NCI-H146 (cell line): ENCODE data around the gene ZNF669.
A peak's percentile ranks its signal among the peaks of the same experiment; 100 is the strongest.
"Not testable (repeated sequence)": the region's sequence is repeated elsewhere in the genome, so short reads cannot be mapped to it uniquely, and the experiment has no call there.

Experiments used
- DNase-seq: peaks from one replicate; lab custom pipeline; 2025; lab: John Stamatoyannopoulos, UW

The ZNF669 gene

GRCh38 chr1:247103859-247104591 is at the start of gene ZNF669:
TSS of gene ZNF669 (minus strand) at chr1:247104356. CDS start at chr1:247104199, 157 bp downstream.
- DNase-seq, result peak; percentile 99

- no peak for DNase-seq
Measured at GRCh38 chr1:247147781-247148180, 43.6 kb upstream of the ZNF669 start.

GRCh38 chr1:247147120-247147519 is 43.0 kb upstream of the ZNF669 start:
- not testable (repeated sequence) for DNase-seq

- no peak for DNase-seq
Measured at GRCh38 chr1:247146671-247147070, 42.5 kb upstream of the ZNF669 start.

- no peak for DNase-seq
Measured at GRCh38 chr1:247145279-247145678, 41.1 kb upstream of the ZNF669 start.

GRCh38 chr1:247139557-247139956 is 35.4 kb upstream of the ZNF669 start:
- DNase-seq, result not testable (repeated sequence)

- DNase-seq, result no peak
Measured at GRCh38 chr1:247131236-247131635, 27.1 kb upstream of the ZNF669 start.

- DNase-seq, result not testable (repeated sequence)
Measured at GRCh38 chr1:247127519-247128282, 23.5 kb upstream of the ZNF669 start.

GRCh38 chr1:247126601-247127000 is 22.4 kb upstream of the ZNF669 start:
- DNase-seq, result not testable (repeated sequence)

GRCh38 chr1:247126166-247126565 is 22.0 kb upstream of the ZNF669 start:
- DNase-seq, result not testable (repeated sequence)

GRCh38 chr1:247121382-247121781 is 17.2 kb upstream of the ZNF669 start:
- no peak for DNase-seq

GRCh38 chr1:247120408-247120668 is 16.2 kb upstream of the ZNF669 start:
- not testable (repeated sequence) for DNase-seq

GRCh38 chr1:247119600-247120407 is 15.6 kb upstream of the ZNF669 start:
- no peak for DNase-seq

- DNase-seq, result peak; percentile 75
Measured at GRCh38 chr1:247118946-247119446, 14.8 kb upstream of the ZNF669 start.

GRCh38 chr1:247115545-247115944 is 11.4 kb upstream of the ZNF669 start:
- no peak for DNase-seq

- DNase-seq, result no peak
Measured at GRCh38 chr1:247115141-247115510, 11.0 kb upstream of the ZNF669 start.

- peak; percentile 17 for DNase-seq
Measured at GRCh38 chr1:247114351-247115140, 10.4 kb upstream of the ZNF669 start.

GRCh38 chr1:247113733-247114271 is 9.6 kb upstream of the ZNF669 start:
- no peak for DNase-seq

GRCh38 chr1:247113094-247113497 is 8.9 kb upstream of the ZNF669 start:
- DNase-seq, result peak; percentile 18

- DNase-seq, result no peak
Measured at GRCh38 chr1:247112479-247112781, 8.3 kb upstream of the ZNF669 start.

- DNase-seq, result peak; percentile 83
Measured at GRCh38 chr1:247111700-247112478, 7.7 kb upstream of the ZNF669 start.
